GM12891 (cell line): ENCODE data around the gene TMEM205.
A peak's percentile ranks its signal among the peaks of the same experiment; 100 is the strongest.
"Not testable (repeated sequence)": the region's sequence is repeated elsewhere in the genome, so short reads cannot be mapped to it uniquely, and the experiment has no call there.

ENCODE experiments used
- DNase-seq: peaks from one replicate; pipeline ENCODE4 v3.0.0; 2011; ENCODE audit warnings: low spot score; ENCODE audit not compliant: insufficient read length
- FAIRE-seq: peaks from 2 replicates; lab custom pipeline; 2011; peaks lifted over from hg19 to GRCh38; lab: Jason Lieb, UNC
- PAX5 ChIP-seq: IDR thresholded peaks from 2 replicates; pipeline ENCODE4 v1.6.1; 2011; ENCODE audit warnings: low read length, moderate library complexity, mild to moderate bottlenecking; ENCODE audit not compliant: insufficient read depth, severe bottlenecking
- POLR2A ChIP-seq: IDR thresholded peaks from 2 replicates; pipeline ENCODE4 v1.6.1; 2011; ENCODE audit warnings: low read depth, low read length, control low read depth
- POLR2AphosphoS5 ChIP-seq: IDR thresholded peaks from 2 replicates; pipeline ENCODE4 v1.6.1; 2011; ENCODE audit warnings: low read depth, low read length, control low read depth
- POU2F2 ChIP-seq: IDR thresholded peaks from 2 replicates; pipeline ENCODE4 v1.6.1; 2011; ENCODE audit warnings: low read depth, mild to moderate bottlenecking, control low read depth, low read length, moderate library complexity
- SPI1 ChIP-seq: IDR thresholded peaks from 2 replicates; pipeline ENCODE4 v1.6.1; 2011; ENCODE audit warnings: low read depth, low read length, control low read depth
- TAF1 ChIP-seq: IDR thresholded peaks from 2 replicates; pipeline ENCODE4 v1.6.1; 2011; ENCODE audit warnings: low read depth, low read length, control low read depth

TMEM205 gene

DNA sequence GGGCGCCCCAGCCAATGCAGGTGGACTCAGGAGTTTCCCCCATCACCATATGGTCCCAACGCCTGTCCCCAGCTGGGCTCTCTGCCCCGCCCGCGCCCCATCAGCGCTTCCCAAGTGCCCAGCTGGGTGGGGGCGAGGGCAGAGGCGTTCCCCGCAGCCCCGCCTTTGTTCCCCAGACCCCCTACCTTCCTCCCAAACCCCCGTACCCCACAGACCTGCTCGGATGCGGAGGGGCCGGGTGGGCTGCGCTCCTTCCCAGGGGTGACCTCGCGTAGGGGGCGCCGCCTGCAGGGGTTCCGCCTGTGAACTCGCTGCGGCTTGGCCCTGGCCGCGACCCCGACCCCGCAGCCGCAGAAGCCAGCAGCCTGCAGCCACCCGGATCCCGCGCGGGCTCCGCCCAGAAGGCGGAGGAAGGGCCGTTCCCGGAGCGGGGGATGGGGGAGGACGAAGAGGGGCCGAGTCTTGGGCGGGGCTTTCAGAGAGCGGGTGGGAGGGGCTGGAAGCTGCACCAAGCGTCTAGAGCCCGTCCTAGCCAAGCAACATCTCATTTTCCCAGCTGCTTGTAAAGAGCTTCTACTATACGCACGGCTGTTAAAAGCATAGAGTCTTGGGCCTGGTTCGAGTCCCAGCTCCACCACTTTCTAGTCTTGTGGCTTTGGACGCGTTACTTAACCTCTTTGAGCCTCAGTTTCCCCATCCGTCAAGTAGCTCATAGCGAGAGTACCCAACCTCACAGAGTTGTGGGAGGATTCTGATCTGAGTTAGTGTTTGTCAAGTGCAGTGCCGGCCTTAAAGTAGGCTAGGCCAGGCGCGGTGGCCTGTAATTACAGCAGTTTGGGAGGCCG is 6.6 kb downstream of the TMEM205 start, which contains the start of gene RAB3D:
Gene RAB3D (minus strand): TSS at position 404 of the 845 bp plus-strand sequence. CDS start 2,258 bp downstream, outside the sequence.
- no peak for TF ChIP-seq SPI1
- no peak for TF ChIP-seq PAX5
- TF ChIP-seq TAF1 = no peak
- TF ChIP-seq POLR2A = no peak
- TF ChIP-seq POU2F2 = no peak
- no peak for TF ChIP-seq POLR2AphosphoS5
- peak; percentile 96 for DNase-seq
- FAIRE-seq = peak; percentile 94

DNA sequence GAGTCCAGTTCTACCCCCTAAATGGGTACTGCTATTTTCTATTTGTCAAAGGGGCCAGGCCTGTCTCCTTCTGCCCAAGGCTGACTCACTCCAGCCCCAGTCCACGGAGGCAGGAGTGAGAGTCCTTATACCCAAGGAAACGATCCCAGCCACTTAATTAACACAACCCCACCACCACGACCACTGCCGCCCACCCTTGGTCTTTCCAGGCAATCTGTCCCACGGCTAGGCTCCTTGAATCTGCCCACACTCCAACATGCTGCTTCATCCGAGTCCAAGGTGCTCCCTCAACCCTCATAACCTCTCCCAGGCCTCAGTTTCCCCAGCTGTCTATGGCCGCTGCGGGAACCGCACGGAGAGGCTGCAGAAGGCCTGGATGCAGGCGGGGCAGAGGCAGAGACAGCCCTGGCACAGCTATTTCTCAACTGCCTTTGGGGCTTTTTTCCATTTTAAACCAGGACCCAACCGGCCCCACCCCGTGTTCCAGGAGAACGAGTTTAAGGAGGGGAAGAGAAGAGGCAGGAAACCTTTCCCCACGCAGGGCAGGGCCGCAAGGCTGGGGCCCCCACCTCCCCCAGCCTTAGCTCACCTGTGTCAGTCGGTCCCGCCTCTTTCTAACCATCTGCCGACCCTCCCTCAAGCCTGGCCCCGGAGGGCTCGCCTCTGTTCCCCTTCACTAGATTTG is 7.4 kb downstream of the TMEM205 start:
- FAIRE-seq = no peak
- TF ChIP-seq POU2F2 = no peak
- TF ChIP-seq POLR2AphosphoS5 = no peak
- TF ChIP-seq SPI1 = no peak
- no peak for DNase-seq

DNA sequence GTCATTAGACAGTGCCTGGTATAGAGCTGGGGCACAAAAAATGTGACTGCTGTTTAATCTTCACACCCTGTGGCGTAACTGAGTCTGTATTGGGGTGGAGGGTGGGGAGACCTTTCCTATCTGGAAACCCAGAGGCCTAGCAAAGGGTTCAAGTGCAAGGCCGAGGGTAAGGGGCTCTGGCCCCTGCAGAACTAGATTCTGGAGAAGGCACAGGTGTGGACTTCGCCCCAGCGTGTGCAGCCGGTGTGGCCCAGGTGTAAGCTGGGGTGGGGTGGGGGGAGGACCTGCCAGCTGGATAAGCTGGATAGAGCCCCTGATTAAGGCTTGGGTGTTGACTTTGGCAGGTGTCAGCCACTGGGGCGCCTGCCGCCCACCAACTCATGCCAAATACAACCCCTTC is 7.9 kb downstream of the TMEM205 start:
- DNase-seq (no peak), FAIRE-seq (no peak)
- no peak for TF ChIP-seq TAF1
- no peak for TF ChIP-seq POU2F2

DNA sequence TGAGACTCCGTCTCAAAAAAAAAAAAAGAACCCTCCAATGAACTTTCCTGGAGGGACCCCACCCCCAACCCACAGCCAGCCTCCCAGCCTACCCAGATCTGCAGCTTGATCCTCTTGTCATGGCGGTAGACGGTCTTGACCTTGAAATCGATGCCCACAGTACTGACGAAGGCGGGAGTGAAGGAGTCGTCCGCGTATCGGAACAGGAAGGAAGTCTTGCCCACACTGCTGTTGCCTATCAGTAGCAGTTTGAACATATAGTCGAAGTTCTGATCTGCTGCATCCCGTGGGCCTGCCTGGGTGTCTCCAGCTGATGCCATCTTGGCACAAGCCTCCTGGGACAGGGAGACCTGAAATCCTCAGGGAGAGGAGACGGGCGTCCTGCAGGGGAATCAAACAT is 9.0 kb downstream of the TMEM205 start:
- no peak for FAIRE-seq
- TF ChIP-seq TAF1 = no peak
- TF ChIP-seq SPI1 = no peak
- no peak for TF ChIP-seq POU2F2
- TF ChIP-seq POLR2A = no peak
- TF ChIP-seq POLR2AphosphoS5 = no peak
- no peak for TF ChIP-seq PAX5

DNA sequence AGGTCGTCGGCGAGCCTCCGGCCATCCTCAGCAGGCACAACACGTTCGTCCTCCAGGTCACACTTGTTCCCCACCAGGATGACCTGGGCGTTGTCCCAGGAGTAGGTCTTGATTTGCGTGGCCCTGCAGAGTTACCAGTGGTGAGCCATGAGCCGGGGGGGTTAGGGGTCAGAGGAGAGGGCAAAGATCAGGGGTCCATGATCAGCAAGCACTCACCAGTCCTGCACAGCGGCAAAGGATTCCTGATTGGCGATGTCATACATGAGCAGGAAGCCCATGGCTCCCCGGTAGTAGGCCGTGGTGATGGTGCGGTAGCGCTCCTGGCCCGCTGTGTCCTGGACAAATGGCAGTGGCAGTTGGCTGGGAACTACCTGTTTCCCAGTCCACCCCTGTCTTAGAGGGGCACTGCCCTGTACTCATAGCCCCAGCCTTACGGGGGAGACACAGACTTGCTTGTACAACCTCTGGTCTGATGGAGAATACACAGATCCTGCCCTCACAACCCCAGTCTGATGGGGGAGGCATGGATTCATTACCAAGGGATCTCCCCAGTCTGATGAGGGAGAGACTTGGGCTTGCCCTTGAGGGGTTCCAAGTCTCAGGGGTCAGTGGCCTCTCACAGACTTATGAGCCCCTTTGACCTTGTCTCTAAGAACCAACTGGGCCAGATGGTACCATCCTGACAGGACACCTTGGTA is 10.5 kb downstream of the TMEM205 start:
- no peak for DNase-seq
- TF ChIP-seq POLR2A = no peak
- no peak for TF ChIP-seq TAF1
- FAIRE-seq = no peak

More for the DNA sequence above, 9.0 kb downstream of the TMEM205 start:
- DNase-seq = no peak

DNA sequence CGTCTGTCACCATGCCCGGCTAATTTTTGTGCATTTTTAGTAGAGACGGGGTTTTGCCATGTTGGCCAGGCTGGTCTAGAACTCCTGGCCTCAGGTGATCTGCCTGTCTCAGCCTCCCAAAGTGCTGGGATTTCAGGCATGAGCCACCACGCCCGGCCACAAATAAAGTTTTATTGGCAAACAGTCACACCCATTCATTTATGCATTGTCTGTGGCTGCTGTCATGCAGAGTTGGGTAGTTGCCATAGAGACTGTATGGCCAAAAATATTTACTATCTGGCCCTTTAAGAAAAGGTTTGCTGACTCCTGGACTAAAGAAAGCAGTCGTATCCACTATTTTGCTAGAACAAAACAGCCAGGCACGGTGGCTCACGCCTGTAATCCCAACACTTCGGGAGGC is 12.2 kb downstream of the TMEM205 start:
- TF ChIP-seq POU2F2 = 0 out of 2 replicates have a peak, but pooled peaks have one; percentile 22
- not testable (repeated sequence) for FAIRE-seq, DNase-seq

DNA sequence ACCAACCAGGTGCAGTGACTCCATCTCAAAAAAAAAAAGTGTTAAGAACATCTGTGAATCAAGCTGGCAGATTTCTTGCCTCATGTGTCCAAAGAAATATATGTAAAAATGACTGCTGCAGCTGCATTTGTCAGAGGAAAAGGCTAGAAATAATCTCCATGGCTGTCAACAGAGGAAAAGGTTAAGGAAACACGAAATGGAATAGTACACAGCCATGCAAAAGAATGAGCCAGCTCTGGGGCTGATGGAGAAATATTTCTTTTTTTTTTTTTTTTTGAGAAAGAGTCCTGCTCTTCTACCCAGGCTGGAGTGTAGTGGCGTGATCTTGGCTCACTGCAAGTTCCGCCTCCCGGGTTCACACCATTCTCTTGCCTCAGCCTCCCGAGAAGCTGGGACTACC is 13.2 kb downstream of the TMEM205 start:
- no peak for DNase-seq
- FAIRE-seq = no peak
- TF ChIP-seq PAX5 = no peak
- TF ChIP-seq POLR2AphosphoS5 = no peak
- TF ChIP-seq TAF1 = no peak
- TF ChIP-seq POU2F2 = no peak
- no peak for TF ChIP-seq POLR2A
- TF ChIP-seq SPI1 = no peak

DNA sequence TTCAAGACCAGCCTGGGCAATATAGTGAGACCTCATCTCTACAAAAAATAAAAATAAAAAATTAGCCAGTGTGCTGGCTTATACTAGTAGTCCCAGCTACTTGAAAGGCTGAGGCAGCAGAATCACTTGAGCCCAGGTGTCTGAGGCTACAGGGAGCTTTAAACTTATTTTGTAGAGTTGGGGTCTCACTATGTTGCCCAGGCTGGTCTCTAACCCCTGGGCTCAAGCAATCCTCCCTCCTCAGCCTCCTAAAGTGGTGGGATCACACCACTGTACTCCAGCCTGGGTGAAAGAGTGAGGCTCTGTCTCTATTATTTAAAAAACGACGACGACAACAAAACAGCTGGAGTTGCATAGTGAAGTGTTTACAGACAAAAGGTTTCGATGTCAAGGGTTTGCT is 14.6 kb downstream of the TMEM205 start:
- FAIRE-seq (peak; percentile 43), DNase-seq (no peak)
- TF ChIP-seq POLR2A (no peak), PAX5 (no peak), POU2F2 (no peak), POLR2AphosphoS5 (no peak), TAF1 (no peak)

DNA sequence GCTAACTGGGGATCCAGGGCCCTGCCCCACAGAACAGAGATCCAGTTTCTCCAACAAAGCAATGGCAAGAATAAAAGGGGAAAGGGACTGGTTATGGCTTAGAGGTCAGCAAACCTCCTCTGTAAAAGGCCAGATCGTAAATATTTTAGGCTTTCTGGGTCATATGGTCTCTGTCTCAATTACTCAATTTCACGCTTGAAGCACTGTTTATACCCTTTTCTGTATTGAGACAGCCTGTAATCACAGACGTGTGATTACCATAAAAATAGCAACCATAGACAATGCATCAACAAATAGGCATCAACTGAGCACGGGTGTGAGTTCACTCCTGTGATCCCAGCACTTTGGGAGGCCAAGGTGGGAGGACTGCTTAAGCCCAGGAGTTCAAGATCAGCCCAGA is 15.9 kb downstream of the TMEM205 start:
- no peak for TF ChIP-seq SPI1
- no peak for TF ChIP-seq POLR2A
- no peak for TF ChIP-seq TAF1
- no peak for TF ChIP-seq PAX5
- no peak for TF ChIP-seq POU2F2
- TF ChIP-seq POLR2AphosphoS5 = no peak
- FAIRE-seq (no peak), DNase-seq (no peak)

DNA sequence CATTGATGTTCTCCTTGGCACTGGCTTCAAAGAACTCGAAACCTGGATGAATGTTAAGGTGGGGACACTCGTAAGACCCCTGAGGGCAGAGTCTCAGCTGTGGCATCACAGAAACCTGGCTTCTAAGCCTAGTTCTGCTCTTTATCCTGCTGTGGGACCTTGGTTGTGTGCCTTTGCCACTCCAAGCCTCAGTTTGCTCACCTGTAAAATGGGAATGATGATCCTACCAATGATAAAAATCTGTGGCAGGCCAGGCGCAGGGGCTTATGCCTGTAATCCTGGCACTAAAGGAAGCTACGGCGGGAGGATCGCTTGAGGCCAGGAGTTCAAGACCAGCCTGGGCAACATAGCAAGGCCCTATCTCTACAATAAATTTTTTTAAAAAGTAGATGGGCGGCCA is 20.5 kb downstream of the TMEM205 start:
- TF ChIP-seq TAF1 (no peak), SPI1 (no peak), POLR2AphosphoS5 (no peak), POU2F2 (no peak), PAX5 (no peak), POLR2A (no peak)
- FAIRE-seq = no peak

More for the DNA sequence above, 20.5 kb downstream of the TMEM205 start:
- DNase-seq = no peak
